B cell (primary cell): Measurements from ENCODE around the gene CARS2. TPM values are rescaled to one million over a fixed set of nuclear protein-coding genes. Genes with fewer than 3 reads are reported as not detected.
A peak's percentile ranks its signal among the peaks of the same experiment; 100 is the strongest.

Experiments
- ATAC-seq: fragments of 200-7000 bp; cut with Tn5 transposase; one replicate; pipeline ENCODE4 v1.10.0; 2021; ENCODE audit warnings: low read depth, mild to moderate bottlenecking, moderate number of reproducible peaks, moderate library complexity
- CTCF ChIA-PET: fragments of 350-600 bp; sonication (Branson Sonifier 250); formaldehyde crosslinking; loops from one replicate; lab custom pipeline; 2021; ENCODE audit warnings: antibody characterized with exemption, inconsistent platforms; lab: Charles Lee
- POLR2A ChIA-PET: fragments of 350-600 bp; sonication (Branson Sonifier 250); formaldehyde crosslinking; loops from one replicate; lab custom pipeline; 2021; ENCODE audit warnings: antibody characterized with exemption; lab: Charles Lee
- DNase-seq: peaks from one replicate; pipeline ENCODE4 v3.0.0; 2013
- H2AFZ ChIP-seq: 2 replicates; pipeline ENCODE4 v1.6.1; 2012; ENCODE audit warnings: mild to moderate bottlenecking, low read depth, low read length; ENCODE audit not compliant: insufficient read depth, poor library complexity, severe bottlenecking
- H3K27ac ChIP-seq, 2 donors: 1 replicate in 1 of 2; 2 replicates in 1 of 2; pipeline ENCODE4 v1.5.1; 2012 to 2013; ENCODE audit warnings: low read length in 2 of 2, mild to moderate bottlenecking in 2 of 2, moderate library complexity in 1 of 2
- H3K27me3 ChIP-seq, 4 experiments: fragments of 200-600 bp in 1 of 4; sonication (generic) in 1 of 4; replicated peaks in 1 of 4; 1 replicate in 2 of 4; 2 replicates in 2 of 4; pipeline versions ENCODE4 v1.6.1 to v1.7.0; 2013 to 2016; ENCODE audit warnings: low read length in 3 of 4, mild to moderate bottlenecking in 2 of 4, mixed read lengths in 1 of 4, moderate library complexity in 1 of 4; ENCODE audit not compliant: insufficient read depth in 4 of 4, control insufficient read depth in 3 of 4; ENCODE audit errors: control extremely low read depth in 1 of 4
- H3K36me3 ChIP-seq, 2 experiments: replicated peaks in 1 of 2; 1 replicate in 1 of 2; 2 replicates in 1 of 2; pipeline versions ENCODE4 v1.6.1 to v1.7.1; 2013; ENCODE audit warnings: low read length in 1 of 2; ENCODE audit not compliant: insufficient read depth in 2 of 2, control insufficient read depth in 1 of 2; ENCODE audit errors: control extremely low read depth in 1 of 2, extremely low read depth in 1 of 2
- H3K4me1 ChIP-seq, 2 donors: fragments of 200-600 bp in 1 of 2; sonication (generic) in 1 of 2; 1 replicate in 1 of 2; 2 replicates in 1 of 2; pipeline versions ENCODE4 v1.5.1 to v1.6.1; 2013 to 2017; ENCODE audit warnings: low read length in 2 of 2; ENCODE audit not compliant: control insufficient read depth in 2 of 2, insufficient read depth in 2 of 2
- H3K4me2 ChIP-seq: replicated peaks from 2 replicates; pipeline ENCODE3; 2012; ENCODE audit warnings: mild to moderate bottlenecking, low read depth, low read length; ENCODE audit not compliant: poor library complexity, severe bottlenecking
- H3K4me3 ChIP-seq, 5 experiments: fragments of 200-600 bp in 1 of 5; sonication (generic) in 1 of 5; 1 replicate in 3 of 5; 2 replicates in 2 of 5; pipeline versions ENCODE4 v1.5.1 to v1.7.0; 2011 to 2016; ENCODE audit warnings: low read length in 4 of 5, mild to moderate bottlenecking in 4 of 5, low read depth in 2 of 5, control low read depth in 1 of 5, moderate library complexity in 1 of 5; ENCODE audit not compliant: insufficient read depth in 1 of 5; ENCODE audit errors: control extremely low read depth in 1 of 5, extremely low read depth in 1 of 5
- H3K79me2 ChIP-seq: fragments of 200-600 bp; sonication (generic); one replicate; pipeline ENCODE4 v1.6.0; 2016; ENCODE audit warnings: low read length; ENCODE audit not compliant: control insufficient read depth, insufficient read depth
- H3K9ac ChIP-seq: fragments of 200-600 bp; sonication (generic); 2 replicates; pipeline ENCODE4 v1.6.1; 2017; ENCODE audit warnings: mild to moderate bottlenecking, low read length, moderate library complexity
- H3K9me3 ChIP-seq, 3 donors: one replicate each; pipeline versions ENCODE4 v1.6.1 to v1.7.1; 2013; ENCODE audit warnings: low read length in 2 of 3; ENCODE audit not compliant: control insufficient read depth in 2 of 3, insufficient read depth in 1 of 3; ENCODE audit errors: control extremely low read depth in 1 of 3
- H4K20me1 ChIP-seq: 2 replicates; pipeline ENCODE4 v1.6.0; 2012; ENCODE audit warnings: mild to moderate bottlenecking, low read length; ENCODE audit not compliant: insufficient read depth, control insufficient read depth, poor library complexity, severe bottlenecking
- H3K27ac Mint-ChIP-seq: one replicate; pipeline ENCODE4 v1.8.0; 2021; ENCODE audit warnings: mixed read lengths
- H3K27me3 Mint-ChIP-seq: one replicate; pipeline ENCODE4 v1.8.0; 2021; ENCODE audit warnings: mixed read lengths
- H3K4me1 Mint-ChIP-seq: one replicate; pipeline ENCODE4 v1.8.0; 2021; ENCODE audit warnings: mixed read lengths
- H3K4me3 Mint-ChIP-seq: one replicate; pipeline ENCODE4 v1.8.0; 2021; ENCODE audit warnings: mixed read lengths
- H3K9me3 Mint-ChIP-seq: one replicate; pipeline ENCODE4 v1.8.0; 2022; ENCODE audit warnings: mixed read lengths; ENCODE audit not compliant: insufficient read depth
- EZH2 ChIP-seq: IDR thresholded peaks from 2 replicates; pipeline ENCODE4 v1.6.1; 2012; ENCODE audit warnings: borderline replicate concordance, low read depth, mild to moderate bottlenecking, moderate library complexity, low read length; ENCODE audit not compliant: insufficient read depth, poor library complexity, severe bottlenecking
- WGBS: methylation state at CpG from one replicate; pipeline ENCODE4 v1.1.5; 2013; ENCODE audit warnings: missing lambda C conversion rate; ENCODE audit not compliant: insufficient coverage; 5-methylcytosine and 5-hydroxymethylcytosine counted together
- intact Hi-C: fragments of 100-400 bp; cut with micrococcal nuclease; formaldehyde crosslinking; loops from one replicate; pipeline ENCODE4 v1.10.0; 2022
- polyA plus RNA-seq: library from polyadenylated mRNA; depleted of rRNA; stranded (reverse); fragments of >200 nt; gene quantifications from 2 replicates; pipeline ENCODE4 v1.2.3, GENCODE V29; 2012
- total RNA-seq, 2 donors: library from RNA; stranded (reverse); fragments of 120-200 nt in 1 of 2; gene quantifications; 1 replicate in 1 of 2; 2 replicates in 1 of 2; pipeline versions ENCODE4 v1.2.3 to v1.2.4, GENCODE V29; 2013 to 2022
- TF ChIP-seq, protein P1 (sequence below): fragments of 200-600 bp; IDR thresholded peaks from one replicate; pipeline ENCODE4 v1.8.0; 2022; ENCODE audit warnings: antibody characterized with exemption, mild to moderate bottlenecking

The CARS2 gene
- total and polyA plus RNA-seq, 2 donors (not counting 1 experiment from before 2014, with no cell fraction given): 154 to 188 TPM

DNA sequence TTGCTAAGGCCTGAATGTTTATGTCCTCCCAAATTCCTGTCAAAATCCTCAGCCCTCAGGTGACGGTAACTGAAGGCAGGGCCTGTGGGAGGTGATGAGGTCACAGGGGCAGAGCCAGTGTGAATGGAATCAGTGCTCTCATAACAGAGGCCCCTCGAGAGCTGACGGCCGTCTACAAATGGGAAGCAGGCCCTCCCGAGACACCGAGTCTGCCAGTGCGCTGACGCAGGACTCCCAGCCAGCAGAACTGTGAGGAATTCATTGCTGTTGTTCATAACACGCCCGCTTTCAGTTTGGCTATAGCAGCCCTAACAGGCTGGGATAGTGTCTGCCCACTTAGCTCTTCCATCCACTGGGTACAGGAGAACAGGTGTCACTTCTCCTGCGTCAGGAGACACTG is 41.2 kb downstream of the CARS2 start:
- Mint-ChIP-seq H3K27me3 (no peaks in the 10 kb centered on the region), H3K9me3 (peaks cover 3% of the 10 kb centered on the region), H3K4me1 (peaks cover 62% of the 10 kb centered on the region), H3K27ac (peak overlapping the region; percentile 96), H3K4me3 (peak overlapping the region; percentile 70)
- H3K27me3 ChIP-seq: no peaks in the 10 kb centered on the region
- peaks cover 0 to 6% (median 0%) of the 10 kb centered on the region in 3 donors for H3K9me3 ChIP-seq
- no peaks in the 10 kb centered on the region for H4K20me1 ChIP-seq
- H3K27ac ChIP-seq: peak overlapping the region; percentile 59 to 72
- peaks cover 46 to 60% of the 10 kb centered on the region in 2 donors for H3K4me1 ChIP-seq
- no peak overlapping the region for H2AFZ ChIP-seq
- 91% methylated on average over 10 of the region's 11 CpGs for WGBS
- peak overlapping the region in 1 of 5 experiments; percentile 11 for H3K4me3 ChIP-seq
- peaks cover 0 to 63% of the 10 kb centered on the region in 2 experiments for H3K36me3 ChIP-seq
- peaks cover 32% of the 10 kb centered on the region for H3K79me2 ChIP-seq
- DNase-seq (peak; percentile 4), ATAC-seq (no peak)
- peak overlapping the region; percentile 64 for H3K4me2 ChIP-seq
- TF ChIP-seq, protein P1, sequence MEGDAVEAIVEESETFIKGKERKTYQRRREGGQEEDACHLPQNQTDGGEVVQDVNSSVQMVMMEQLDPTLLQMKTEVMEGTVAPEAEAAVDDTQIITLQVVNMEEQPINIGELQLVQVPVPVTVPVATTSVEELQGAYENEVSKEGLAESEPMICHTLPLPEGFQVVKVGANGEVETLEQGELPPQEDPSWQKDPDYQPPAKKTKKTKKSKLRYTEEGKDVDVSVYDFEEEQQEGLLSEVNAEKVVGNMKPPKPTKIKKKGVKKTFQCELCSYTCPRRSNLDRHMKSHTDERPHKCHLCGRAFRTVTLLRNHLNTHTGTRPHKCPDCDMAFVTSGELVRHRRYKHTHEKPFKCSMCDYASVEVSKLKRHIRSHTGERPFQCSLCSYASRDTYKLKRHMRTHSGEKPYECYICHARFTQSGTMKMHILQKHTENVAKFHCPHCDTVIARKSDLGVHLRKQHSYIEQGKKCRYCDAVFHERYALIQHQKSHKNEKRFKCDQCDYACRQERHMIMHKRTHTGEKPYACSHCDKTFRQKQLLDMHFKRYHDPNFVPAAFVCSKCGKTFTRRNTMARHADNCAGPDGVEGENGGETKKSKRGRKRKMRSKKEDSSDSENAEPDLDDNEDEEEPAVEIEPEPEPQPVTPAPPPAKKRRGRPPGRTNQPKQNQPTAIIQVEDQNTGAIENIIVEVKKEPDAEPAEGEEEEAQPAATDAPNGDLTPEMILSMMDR: no peak
- no peak for TF ChIP-seq EZH2
- CTCF ChIA-PET: interaction anchor here (0.8 to 6.3 kb wide), 8 partner anchors 12 to 38 kb away, joined by 3 to 29 read pairs (median 5); no protein-coding TSS in a partner anchor
- intact Hi-C loops: loop anchor here (1.0 kb wide), 1 partner anchor 12 kb away; no protein-coding TSS in a partner anchor
- H3K9ac ChIP-seq: no peak overlapping the region
- POLR2A ChIA-PET: interaction anchor here (0.9 to 3.4 kb wide), 3 partner anchors 11 to 50 kb away, joined by 4 to 17 read pairs (median 7); no protein-coding TSS in a partner anchor

DNA sequence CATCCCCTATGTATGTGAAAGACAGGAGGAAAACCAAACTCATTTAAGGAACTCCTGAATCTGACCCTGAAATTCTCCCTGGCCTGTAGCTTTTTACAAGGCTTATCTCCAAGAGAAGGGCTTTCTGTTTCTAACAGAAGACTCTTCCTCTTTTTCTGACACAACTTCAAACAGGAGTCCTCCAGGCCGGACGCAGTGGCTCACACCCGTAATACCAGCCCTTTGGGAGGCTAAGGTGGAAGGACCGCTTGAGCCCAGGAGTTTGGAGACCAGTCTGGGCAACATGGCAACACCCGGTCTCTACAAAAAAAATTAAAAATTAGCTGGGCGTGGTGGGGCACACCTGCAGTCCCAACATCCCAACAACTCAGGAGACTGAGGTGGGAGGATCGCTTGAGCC is 41.9 kb downstream of the CARS2 start:
- Histone ChIP-seq H3K36me3 (peaks cover 0 to 69% of the 10 kb centered on the region in 2 experiments), H3K9ac (no peak overlapping the region), H3K9me3 (peaks cover 0 to 4% (median 0%) of the 10 kb centered on the region in 3 donors), H3K4me3 (no peak overlapping the region), H3K27me3 (no peaks in the 10 kb centered on the region), H3K79me2 (peaks cover 31% of the 10 kb centered on the region), H3K27ac (peak overlapping the region in 1 of 2 donors; percentile 21), H2AFZ (no peak overlapping the region), H3K4me1 (peaks cover 49 to 63% of the 10 kb centered on the region in 2 donors), H4K20me1 (no peaks in the 10 kb centered on the region), H3K4me2 (peak overlapping the region; percentile 5)
- POLR2A ChIA-PET: interaction anchor here (0.9 to 3.4 kb wide), 3 partner anchors 12 to 48 kb away, joined by 4 to 17 read pairs (median 4); no protein-coding TSS in a partner anchor
- CTCF ChIA-PET: interaction anchor here (1.2 to 6.3 kb wide), 6 partner anchors 11 to 71 kb away, joined by 3 to 29 read pairs (median 5); no protein-coding TSS in a partner anchor
- Mint-ChIP-seq H3K4me3 (no peak overlapping the region), H3K27me3 (no peaks in the 10 kb centered on the region), H3K4me1 (peaks cover 67% of the 10 kb centered on the region), H3K27ac (no peak overlapping the region), H3K9me3 (peaks cover 3% of the 10 kb centered on the region)
- TF ChIP-seq EZH2: no peak
- TF ChIP-seq, protein P1: no peak
- DNase-seq (no peak), ATAC-seq (no peak)
- 100% methylated on average over 2 of the region's 7 CpGs for WGBS
- intact Hi-C loops: no loop called here
